B cell (primary cell): Measurements from ENCODE around the gene CRLF2.

ENCODE experiments used
- CTCF ChIP-seq: fragments of 200-600 bp; IDR thresholded peaks from one replicate; pipeline ENCODE4 v1.8.0; 2022; ENCODE audit warnings: antibody characterized with exemption, mild to moderate bottlenecking
- EZH2 ChIP-seq: IDR thresholded peaks from 2 replicates; pipeline ENCODE4 v1.6.1; 2012; ENCODE audit warnings: borderline replicate concordance, low read depth, mild to moderate bottlenecking, moderate library complexity, low read length; ENCODE audit not compliant: insufficient read depth, poor library complexity, severe bottlenecking

- TF ChIP-seq EZH2: no peak
- no peak for TF ChIP-seq CTCF
These were observed 19.5 kb upstream of the CRLF2 start for GRCh38 chrX:1231850-1232465.
